Natural killer cell treated with Interleukin-12 subunit alpha and Interleukin-12 subunit beta and Interleukin-15 and Interleukin-18, amount 100 ng/mL, for 72 hours (primary cell): Measurements from ENCODE around the gene CELF4. TPM values are rescaled to one million over a fixed set of nuclear protein-coding genes. Genes with fewer than 3 reads are reported as not detected.
A peak's percentile ranks its signal among the peaks of the same experiment; 100 is the strongest.

Source experiments
- ATAC-seq, 2 donors: fragments of 150-1000 bp; cut with Tn5 transposase in 1 of 2; sonication (Bioruptor Pico), chemical (Tn5 transposase) in 1 of 2; 2 replicates each; pipeline ENCODE4 v1.10.0; 2021
- DNase-seq: peaks from one replicate; pipeline ENCODE4 v3.0.0; 2022; ENCODE audit warnings: low spot score
- H3K27ac Mint-ChIP-seq, 2 donors: 1 replicate in 1 of 2; 2 replicates in 1 of 2; pipeline ENCODE4 v1.8.0; 2022; ENCODE audit warnings: mixed read lengths in 2 of 2, mild to moderate bottlenecking in 1 of 2, moderate library complexity in 1 of 2
- H3K27me3 Mint-ChIP-seq, 2 donors: 1 replicate in 1 of 2; 2 replicates in 1 of 2; pipeline ENCODE4 v1.8.0; 2022; ENCODE audit warnings: mixed read lengths in 2 of 2
- H3K36me3 Mint-ChIP-seq: one replicate; pipeline ENCODE4 v1.8.0; 2022; ENCODE audit warnings: mixed read lengths
- H3K4me1 Mint-ChIP-seq, 2 donors: 1 replicate in 1 of 2; 2 replicates in 1 of 2; pipeline ENCODE4 v1.8.0; 2022; ENCODE audit warnings: low read depth in 2 of 2, mixed read lengths in 2 of 2, mild to moderate bottlenecking in 1 of 2
- H3K4me3 Mint-ChIP-seq: one replicate; pipeline ENCODE4 v1.8.0; 2022; ENCODE audit warnings: mixed read lengths
- H3K9me3 Mint-ChIP-seq: 2 replicates; pipeline ENCODE4 v1.8.0; 2022; ENCODE audit warnings: mixed read lengths
- total RNA-seq, 2 donors: library from RNA; stranded (reverse); gene quantifications; one replicate each; pipeline ENCODE4 v1.2.3, GENCODE V29; 2022

CELF4 gene
- total RNA-seq, 2 donors from 2014 or later = not detected

GRCh38 chr18:37396971-37397720 lies 168.5 kb downstream of the CELF4 start:
- no peak overlapping the region for H3K4me3 Mint-ChIP-seq
- DNase-seq = no peak
- ATAC-seq = no peak
- H3K9me3 Mint-ChIP-seq = no peaks in the 10 kb centered on the region
- no peak overlapping the region for H3K27ac Mint-ChIP-seq
- no peaks in the 10 kb centered on the region for H3K36me3 Mint-ChIP-seq
- peaks cover 6 to 7% of the 10 kb centered on the region in 2 donors for H3K4me1 Mint-ChIP-seq
- H3K27me3 Mint-ChIP-seq = peaks cover 6 to 24% of the 10 kb centered on the region in 2 donors

- no peaks in the 10 kb centered on the region for H3K36me3 Mint-ChIP-seq
- ATAC-seq (no peak), DNase-seq (no peak)
- peaks cover 6 to 7% of the 10 kb centered on the region in 2 donors for H3K4me1 Mint-ChIP-seq
- H3K9me3 Mint-ChIP-seq = no peaks in the 10 kb centered on the region
- H3K27ac Mint-ChIP-seq = no peak overlapping the region
- H3K27me3 Mint-ChIP-seq = peaks cover 9 to 24% of the 10 kb centered on the region in 2 donors
- H3K4me3 Mint-ChIP-seq = no peak overlapping the region
Measured at GRCh38 chr18:37395631-37396030, 170.0 kb downstream of the CELF4 start.

DNA sequence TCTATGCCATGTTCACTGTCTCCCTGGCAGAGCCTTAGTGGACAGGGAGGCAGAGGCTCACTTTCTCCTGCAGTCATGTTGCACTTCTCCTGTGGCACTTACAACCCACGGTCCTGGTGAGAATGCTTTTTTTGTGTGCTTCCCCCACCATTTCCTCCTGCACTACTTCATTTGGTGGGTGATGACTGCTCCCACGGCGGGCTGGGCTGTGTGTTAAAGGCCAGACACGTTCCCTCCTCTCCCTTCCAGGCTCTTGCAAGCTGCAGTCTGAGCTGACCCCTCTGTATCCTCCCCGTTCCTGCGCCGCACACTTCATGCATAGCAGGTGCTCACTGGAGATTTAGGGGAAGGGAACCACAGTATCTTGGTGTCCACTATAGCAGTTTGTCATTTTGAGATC lies 170.5 kb downstream of the CELF4 start:
- DNase-seq (no peak), ATAC-seq (no peak)
- H3K36me3 Mint-ChIP-seq = no peaks in the 10 kb centered on the region
- H3K9me3 Mint-ChIP-seq = no peaks in the 10 kb centered on the region
- H3K27ac Mint-ChIP-seq = no peak overlapping the region
- peaks cover 9 to 24% of the 10 kb centered on the region in 2 donors for H3K27me3 Mint-ChIP-seq
- peaks cover 6 to 7% of the 10 kb centered on the region in 2 donors for H3K4me1 Mint-ChIP-seq
- H3K4me3 Mint-ChIP-seq = peak overlapping the region; percentile 32

GRCh38 chr18:37394610-37394965 lies 171.0 kb downstream of the CELF4 start:
- H3K36me3 Mint-ChIP-seq = no peaks in the 10 kb centered on the region
- H3K27ac Mint-ChIP-seq = no peak overlapping the region
- peaks cover 9 to 24% of the 10 kb centered on the region in 2 donors for H3K27me3 Mint-ChIP-seq
- H3K9me3 Mint-ChIP-seq = no peaks in the 10 kb centered on the region
- ATAC-seq (no peak), DNase-seq (no peak)
- peaks cover 6 to 7% of the 10 kb centered on the region in 2 donors for H3K4me1 Mint-ChIP-seq
- no peak overlapping the region for H3K4me3 Mint-ChIP-seq

- Mint-ChIP-seq H3K27ac (no peak overlapping the region), H3K9me3 (no peaks in the 10 kb centered on the region), H3K27me3 (peaks cover 9 to 24% of the 10 kb centered on the region in 2 donors), H3K4me1 (peaks cover 6 to 7% of the 10 kb centered on the region in 2 donors), H3K4me3 (no peak overlapping the region), H3K36me3 (no peaks in the 10 kb centered on the region)
- ATAC-seq (peak; percentile 48 to 63), DNase-seq (peak; percentile 63)
Measured at GRCh38 chr18:37393945-37394609, 171.5 kb downstream of the CELF4 start.

GRCh38 chr18:37393221-37393827 lies 172.3 kb downstream of the CELF4 start:
- no peak overlapping the region for H3K27ac Mint-ChIP-seq
- no peak for ATAC-seq
- no peak overlapping the region for H3K4me3 Mint-ChIP-seq

GRCh38 chr18:37392648-37393047 lies 172.9 kb downstream of the CELF4 start:
- H3K4me1 Mint-ChIP-seq = peaks cover 6 to 7% of the 10 kb centered on the region in 2 donors
- H3K27me3 Mint-ChIP-seq = peaks cover 9 to 24% of the 10 kb centered on the region in 2 donors
- ATAC-seq (no peak), DNase-seq (no peak)
- no peak overlapping the region for H3K4me3 Mint-ChIP-seq
- H3K27ac Mint-ChIP-seq = no peak overlapping the region
- H3K36me3 Mint-ChIP-seq = no peaks in the 10 kb centered on the region
- H3K9me3 Mint-ChIP-seq = no peaks in the 10 kb centered on the region

More at GRCh38 chr18:37393221-37393827, 172.3 kb downstream of the CELF4 start:
- Mint-ChIP-seq H3K36me3 (no peaks in the 10 kb centered on the region), H3K4me1 (peaks cover 6 to 7% of the 10 kb centered on the region in 2 donors), H3K27me3 (peaks cover 9 to 24% of the 10 kb centered on the region in 2 donors), H3K9me3 (no peaks in the 10 kb centered on the region)
- DNase-seq = no peak

DNA sequence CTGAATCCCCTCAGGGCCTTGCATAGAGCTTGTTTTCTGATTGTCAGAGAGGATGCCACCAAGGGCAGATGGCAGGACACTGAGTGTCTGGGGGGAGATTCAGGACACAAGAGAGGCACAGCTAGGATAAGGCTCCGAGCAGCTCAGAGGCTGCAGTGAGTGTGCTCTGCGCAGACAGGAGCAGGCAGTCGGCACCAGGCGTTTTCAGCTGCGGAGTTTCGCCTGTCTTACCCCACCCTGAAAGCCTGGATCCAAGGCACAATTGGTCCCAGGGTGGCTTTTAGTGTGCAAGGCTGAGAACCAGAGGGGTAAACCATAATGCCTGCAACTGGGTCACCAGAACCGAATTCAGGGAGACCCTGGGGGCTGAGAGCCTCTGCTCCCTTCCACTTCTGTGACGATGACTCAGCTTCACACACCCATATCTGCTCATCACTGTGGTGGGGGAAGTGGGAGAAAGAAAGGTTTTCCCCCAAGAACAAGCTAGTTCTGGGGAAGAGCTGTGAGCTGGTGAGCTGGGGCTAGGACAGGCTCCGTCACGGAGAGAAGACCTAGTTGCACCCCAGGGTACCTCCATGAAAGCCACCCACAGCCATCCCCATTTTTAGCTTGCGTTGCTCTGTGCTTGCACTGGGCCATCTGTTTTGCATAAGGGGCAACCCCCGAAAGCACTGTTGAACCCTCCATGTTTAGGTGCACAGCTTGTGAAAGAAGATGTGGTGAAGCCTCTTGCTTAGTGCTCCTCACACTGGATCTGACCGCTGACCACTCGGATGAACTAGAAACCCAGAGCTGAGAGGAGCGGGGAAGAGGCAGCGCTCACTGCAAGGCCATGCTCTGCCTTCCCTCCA lies 173.7 kb downstream of the CELF4 start:
- no peak for ATAC-seq
- peaks cover 6 to 7% of the 10 kb centered on the region in 2 donors for H3K4me1 Mint-ChIP-seq
- H3K36me3 Mint-ChIP-seq = no peaks in the 10 kb centered on the region

DNA sequence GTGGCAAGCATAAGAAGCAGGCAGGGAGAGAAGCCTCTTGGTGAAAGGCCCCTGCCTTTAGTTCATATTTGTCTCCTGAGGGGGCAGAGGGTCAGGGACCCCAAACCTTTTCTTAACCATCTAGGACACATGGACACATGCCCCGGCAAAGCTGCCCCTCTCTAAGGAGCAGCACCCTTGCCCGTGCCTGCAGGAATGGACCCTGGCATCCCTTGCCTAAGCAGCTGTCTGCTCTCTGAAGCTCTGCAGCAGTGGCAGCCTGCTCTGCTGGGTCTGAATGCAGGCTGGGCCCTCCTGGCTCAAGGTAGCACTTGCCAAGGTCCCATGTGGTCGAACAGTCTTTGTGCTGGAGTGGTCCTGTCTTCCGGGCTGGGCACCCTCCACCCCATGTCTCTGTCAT lies 174.4 kb downstream of the CELF4 start:
- Mint-ChIP-seq H3K36me3 (no peaks in the 10 kb centered on the region), H3K27me3 (peaks cover 10 to 25% of the 10 kb centered on the region in 2 donors), H3K4me3 (no peak overlapping the region), H3K27ac (no peak overlapping the region), H3K4me1 (peaks cover 6 to 7% of the 10 kb centered on the region in 2 donors), H3K9me3 (no peaks in the 10 kb centered on the region)
- no peak for DNase-seq
- no peak for ATAC-seq

More for the DNA sequence above, 173.7 kb downstream of the CELF4 start:
- Mint-ChIP-seq H3K9me3 (no peaks in the 10 kb centered on the region), H3K27me3 (peaks cover 9 to 24% of the 10 kb centered on the region in 2 donors), H3K4me3 (no peak overlapping the region), H3K27ac (no peak overlapping the region)
- no peak for DNase-seq

- H3K27ac Mint-ChIP-seq = no peak overlapping the region
- ATAC-seq (no peak), DNase-seq (no peak)
- no peaks in the 10 kb centered on the region for H3K36me3 Mint-ChIP-seq
- H3K9me3 Mint-ChIP-seq = no peaks in the 10 kb centered on the region
- H3K4me3 Mint-ChIP-seq = no peak overlapping the region
- peaks cover 13 to 25% of the 10 kb centered on the region in 2 donors for H3K27me3 Mint-ChIP-seq
- H3K4me1 Mint-ChIP-seq = peaks cover 6 to 7% of the 10 kb centered on the region in 2 donors
Measured at GRCh38 chr18:37390687-37391086, 174.9 kb downstream of the CELF4 start.

DNA sequence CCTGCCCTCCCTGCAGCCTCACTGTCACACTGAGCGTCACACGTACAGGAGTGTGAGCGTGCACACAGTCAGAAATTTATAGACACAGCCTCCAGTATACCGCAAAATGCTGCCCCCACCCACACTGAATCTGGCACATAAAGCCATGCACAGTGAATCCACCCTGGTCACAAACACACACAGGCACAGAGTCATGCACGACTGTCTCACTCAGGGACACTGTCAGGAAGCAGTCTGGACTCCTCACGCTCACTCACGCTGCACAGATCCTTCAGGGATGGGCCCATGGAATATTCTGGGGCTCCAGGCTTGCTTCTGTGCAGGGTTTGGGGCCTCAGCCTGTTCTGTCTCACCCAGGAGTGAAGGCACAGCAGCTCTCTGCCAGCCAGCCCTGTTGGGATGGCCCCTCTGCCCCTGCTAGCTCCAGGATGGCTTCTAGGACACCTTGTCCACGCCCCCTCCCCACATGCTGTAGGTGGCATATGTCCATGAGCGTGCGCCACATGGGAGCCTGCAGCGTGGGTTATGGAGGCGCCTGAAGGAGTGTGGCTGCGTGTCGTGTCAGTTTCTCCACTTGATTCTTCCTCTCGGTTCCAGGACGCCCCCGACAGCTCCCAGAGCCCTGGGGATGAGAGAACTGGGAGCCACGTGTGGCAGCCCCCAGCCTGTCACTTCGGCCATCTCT lies 175.8 kb downstream of the CELF4 start:
- H3K27me3 Mint-ChIP-seq = peaks cover 11 to 16% of the 10 kb centered on the region in 2 donors
- H3K4me1 Mint-ChIP-seq = peaks cover 1 to 2% of the 10 kb centered on the region in 2 donors
- no peaks in the 10 kb centered on the region for H3K36me3 Mint-ChIP-seq
- no peaks in the 10 kb centered on the region for H3K9me3 Mint-ChIP-seq
- no peak overlapping the region for H3K4me3 Mint-ChIP-seq
- H3K27ac Mint-ChIP-seq = no peak overlapping the region
- ATAC-seq (no peak), DNase-seq (no peak)

DNA sequence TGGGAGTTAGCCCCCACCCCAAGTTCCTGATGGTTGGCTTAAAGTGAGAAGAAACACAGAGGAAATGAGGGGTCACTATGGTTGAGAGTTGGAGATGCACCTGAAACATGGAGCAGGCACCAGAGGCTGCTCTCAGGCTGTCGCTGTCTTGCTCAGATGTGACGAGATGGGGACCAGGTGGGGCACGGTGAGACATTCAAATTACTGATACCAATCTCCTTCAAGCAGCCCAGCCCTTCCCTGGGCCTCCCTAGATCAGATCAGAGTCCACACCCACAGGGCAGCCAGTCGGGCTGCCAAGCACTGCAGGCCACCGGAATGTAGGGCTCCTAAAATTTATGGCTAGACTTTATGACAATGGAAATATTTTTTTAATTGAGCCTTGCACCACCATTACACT lies 176.6 kb downstream of the CELF4 start:
- ATAC-seq (no peak), DNase-seq (no peak)
- H3K9me3 Mint-ChIP-seq = no peaks in the 10 kb centered on the region
- H3K27me3 Mint-ChIP-seq = peaks cover 11 to 14% of the 10 kb centered on the region in 2 donors
- no peaks in the 10 kb centered on the region for H3K36me3 Mint-ChIP-seq
- no peak overlapping the region for H3K27ac Mint-ChIP-seq
- peaks cover 0 to 2% of the 10 kb centered on the region in 2 donors for H3K4me1 Mint-ChIP-seq
- no peak overlapping the region for H3K4me3 Mint-ChIP-seq

DNA sequence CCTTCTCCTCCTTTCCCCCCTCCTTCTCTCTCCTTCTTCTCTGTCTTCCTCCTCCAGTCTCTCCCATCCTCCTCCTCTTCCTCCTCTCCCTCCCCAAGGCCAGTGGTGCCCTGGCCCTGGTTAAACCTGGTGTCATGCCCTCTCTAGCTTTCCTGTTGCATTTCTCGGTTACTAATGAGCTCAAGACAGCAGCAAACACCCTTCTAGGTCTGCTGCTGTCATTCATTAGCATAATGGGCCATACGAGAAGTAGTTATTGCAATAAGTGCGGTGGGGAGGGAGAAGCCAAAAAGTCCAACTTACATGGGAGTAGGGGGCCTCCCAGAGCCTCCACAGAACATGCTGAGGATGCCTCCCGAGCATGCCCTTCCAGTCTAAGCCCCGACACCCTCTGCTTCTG lies 177.2 kb downstream of the CELF4 start:
- peak in 1 of 2 donors; percentile 2 for ATAC-seq
- H3K4me1 Mint-ChIP-seq = peaks cover 0 to 2% of the 10 kb centered on the region in 2 donors

More for the DNA sequence above, 177.2 kb downstream of the CELF4 start:
- Mint-ChIP-seq H3K27me3 (peaks cover 11 to 14% of the 10 kb centered on the region in 2 donors), H3K4me3 (no peak overlapping the region), H3K9me3 (no peaks in the 10 kb centered on the region), H3K27ac (no peak overlapping the region), H3K36me3 (no peaks in the 10 kb centered on the region)
- DNase-seq = no peak
